ENCODE measurements around the gene IFIT3.

Gene IFIT3

GRCh38 chr10:89357975-89358374 is 30.2 kb downstream of the IFIT3 start:
- no peak for DNase-seq (ENCODE audit: low spot score)

DNA sequence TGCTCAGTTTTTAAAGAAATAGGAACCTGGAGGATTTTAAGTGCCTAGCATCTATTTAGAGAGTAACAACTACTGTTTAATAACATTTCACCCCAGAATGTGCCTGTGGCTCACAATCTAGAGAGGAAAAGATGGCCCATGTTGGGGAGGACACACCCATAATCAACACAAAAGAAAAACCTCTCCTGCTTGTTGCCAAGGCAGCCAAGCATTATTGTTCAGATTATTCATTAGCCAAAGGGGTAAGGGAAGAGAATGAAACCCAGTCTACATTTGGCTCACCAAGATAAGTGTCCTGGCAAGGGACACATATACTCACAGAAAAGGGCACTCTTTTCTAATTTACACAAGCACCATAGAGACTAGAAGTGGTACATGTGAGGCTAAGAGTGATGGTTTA is 32.4 kb downstream of the IFIT3 start:
- DNase-seq (ENCODE audit: low spot score) = no peak

DNA sequence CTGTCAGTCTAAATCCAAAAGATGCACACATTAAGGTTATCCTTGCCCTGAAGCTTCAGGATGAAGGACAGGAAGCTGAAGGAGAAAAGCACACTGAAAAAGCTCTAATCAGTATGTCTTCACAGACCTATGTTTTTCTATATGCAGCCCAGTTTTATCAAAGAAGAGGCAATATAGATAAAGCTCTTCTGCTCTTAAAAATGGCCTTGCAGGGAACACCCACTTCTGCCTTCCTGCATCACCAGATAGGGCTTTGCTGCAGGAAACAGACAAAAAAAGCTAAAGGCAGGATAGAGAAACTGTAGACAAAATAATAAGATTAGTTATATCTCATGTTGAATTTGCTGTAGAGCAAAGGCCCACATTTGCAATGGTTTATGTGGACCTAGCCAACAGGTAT is 35.1 kb downstream of the IFIT3 start:
- DNase-seq (ENCODE audit: low spot score) = no peak

DNA sequence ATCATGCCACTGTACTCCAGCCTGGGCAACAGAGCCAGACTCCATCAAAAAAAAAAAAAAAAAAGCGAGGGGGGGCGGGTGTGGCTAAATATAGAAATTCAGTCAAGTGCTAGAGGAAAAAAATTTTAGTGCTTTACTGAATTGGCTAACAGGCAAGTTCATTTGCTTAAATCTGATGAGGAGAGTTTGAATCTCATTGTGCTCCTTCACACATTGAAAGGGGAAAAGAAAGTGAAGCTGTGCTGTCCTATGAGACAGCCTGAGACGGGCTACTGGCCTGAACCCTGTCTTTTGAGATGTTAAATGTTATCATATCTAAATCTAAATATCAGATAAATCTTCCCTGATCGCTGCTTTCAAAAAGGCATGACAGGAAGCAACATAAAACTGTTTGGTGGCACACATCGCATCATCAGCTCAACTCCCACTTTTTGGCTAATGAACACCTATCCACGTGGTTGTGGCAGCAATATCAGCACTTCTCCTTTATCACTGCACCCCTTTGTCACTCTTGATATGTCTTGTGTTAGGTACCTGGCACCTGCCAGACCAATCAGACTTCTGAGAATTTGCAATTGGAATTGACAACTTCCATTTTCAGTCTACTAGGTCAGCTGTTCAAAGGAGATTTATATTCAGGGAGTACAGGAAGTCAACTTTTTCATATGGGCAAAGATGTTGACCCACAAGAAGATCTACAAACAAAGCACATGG is 36.1 kb downstream of the IFIT3 start:
- DNase-seq (ENCODE audit: low spot score) = no peak

DNA sequence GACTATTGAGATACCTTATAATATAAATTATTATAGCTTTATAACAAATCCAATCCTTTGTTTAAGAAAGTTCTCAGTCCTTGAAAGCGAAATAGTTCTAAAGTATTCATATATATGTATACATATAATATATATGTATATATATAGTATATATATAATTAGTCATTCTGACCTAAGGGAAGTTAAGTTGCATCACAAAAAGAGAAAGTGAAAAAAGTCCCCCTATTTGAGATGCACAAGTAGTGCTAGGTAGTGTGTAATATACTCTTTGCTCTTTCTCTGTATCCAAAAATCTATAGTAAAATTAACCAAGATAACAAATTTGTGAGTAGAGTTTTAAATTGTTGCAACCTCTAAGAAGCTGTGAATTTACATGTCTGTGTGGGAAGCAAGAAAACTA is 36.7 kb downstream of the IFIT3 start:
- no peak for DNase-seq (ENCODE audit: low spot score)

- no peak for DNase-seq (ENCODE audit: low spot score)
These were observed 39.7 kb downstream of the IFIT3 start for GRCh38 chr10:89367529-89367928.

DNA sequence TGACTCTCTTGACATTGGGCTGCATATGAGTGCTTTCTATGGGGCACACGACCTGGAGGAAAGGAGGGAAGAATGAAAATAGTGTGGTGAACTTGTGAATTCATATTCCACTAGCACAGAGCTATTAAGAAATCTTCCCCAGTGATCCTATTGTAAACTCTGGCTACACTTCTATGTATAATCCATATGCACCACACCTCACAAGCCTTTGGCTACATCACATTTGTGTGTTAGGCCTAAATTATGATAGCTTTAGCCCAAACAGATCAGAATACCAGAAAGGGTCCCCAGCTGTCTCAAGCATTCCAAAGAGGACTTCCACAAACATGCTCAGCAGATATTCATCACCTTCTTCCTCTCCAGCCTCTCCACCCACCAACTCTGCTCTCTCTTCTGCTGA is 40.3 kb downstream of the IFIT3 start:
- DNase-seq (ENCODE audit: low spot score) = no peak

DNA sequence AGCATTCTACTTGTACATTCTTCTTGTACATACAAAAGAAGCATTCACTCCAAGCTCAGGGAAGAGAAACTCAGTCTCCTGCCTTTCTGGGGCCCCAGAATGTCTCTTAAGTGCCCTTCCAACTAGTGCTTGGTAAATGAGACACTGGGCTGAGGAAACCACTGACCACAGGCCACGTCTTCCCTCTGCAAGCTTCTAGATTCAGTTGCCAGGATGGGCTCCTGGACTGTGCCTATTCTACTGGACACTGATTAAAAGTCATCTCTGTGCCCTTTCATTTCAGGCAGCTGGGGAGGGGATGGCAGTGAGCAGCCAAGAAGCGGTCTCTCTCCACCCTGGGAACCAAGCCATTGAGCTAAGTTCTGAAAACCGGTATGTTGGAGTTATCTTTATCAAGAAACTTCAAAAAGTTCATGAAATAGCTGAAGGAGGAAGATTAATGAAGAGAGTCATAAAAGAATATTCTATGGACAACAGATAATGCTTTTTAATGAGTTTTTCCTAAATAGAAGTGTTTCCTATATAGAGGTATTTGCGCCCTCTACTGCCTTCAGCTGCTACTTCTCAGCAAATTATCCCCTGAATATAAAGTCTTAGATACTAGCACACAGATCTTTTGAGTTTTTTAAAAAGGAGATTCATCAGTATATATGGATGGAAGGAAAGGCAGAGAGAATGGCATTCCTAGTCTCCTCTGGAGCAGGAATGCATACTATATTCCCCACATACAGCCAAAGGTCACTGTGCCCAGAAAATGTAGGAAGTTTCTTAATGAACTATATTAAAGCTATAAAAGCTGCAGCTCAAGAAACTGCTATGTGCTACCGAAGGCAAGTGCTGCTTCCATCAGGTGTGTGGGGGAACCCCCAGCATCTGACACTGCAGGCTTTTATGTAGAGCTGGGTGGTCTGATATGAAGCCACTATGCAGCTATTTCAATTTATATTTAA is 41.6 kb downstream of the IFIT3 start:
- peak; percentile 86 for DNase-seq (ENCODE audit: low spot score)

GRCh38 chr10:89371079-89371478 is 43.3 kb downstream of the IFIT3 start:
- DNase-seq (ENCODE audit: low spot score) = no peak

GRCh38 chr10:89371987-89372386 is 44.2 kb downstream of the IFIT3 start:
- no peak for DNase-seq (ENCODE audit: low spot score)

DNA sequence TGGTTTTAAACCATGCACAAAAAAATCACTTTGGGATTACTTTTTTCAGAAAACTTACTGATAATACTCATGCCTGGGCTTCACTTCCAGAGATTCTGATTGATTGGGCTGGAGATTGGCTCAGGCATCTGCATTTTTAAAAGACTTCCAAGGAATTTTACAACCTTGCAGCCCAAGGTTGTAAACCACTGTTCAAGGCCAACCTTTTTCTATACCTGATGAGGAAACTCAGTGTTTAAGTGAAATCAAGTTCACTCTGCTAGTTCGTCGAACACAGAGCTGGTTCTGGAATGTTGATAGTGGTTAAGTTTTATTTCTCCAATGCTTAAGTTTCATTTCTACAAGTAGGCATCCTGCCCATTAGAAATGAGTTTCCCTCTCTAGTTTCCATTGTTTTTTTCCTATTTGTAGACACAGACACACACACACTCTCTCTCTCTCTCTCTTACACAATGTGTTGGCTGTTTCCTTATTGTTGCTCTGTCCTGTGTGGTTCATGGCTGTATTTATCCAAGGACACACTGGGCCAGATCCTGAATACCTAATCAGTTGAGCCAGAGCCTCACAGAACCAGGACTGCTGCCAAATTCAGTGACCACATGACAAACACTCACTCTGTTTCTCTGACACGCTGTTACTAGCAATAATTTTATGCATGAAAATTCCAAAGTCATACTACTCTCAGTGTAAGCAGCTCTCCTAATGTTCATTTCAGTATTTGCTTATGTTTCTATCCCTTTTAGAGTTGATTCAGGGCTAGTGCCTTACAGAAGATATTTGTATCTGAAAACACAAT is 46.3 kb downstream of the IFIT3 start:
- peak; percentile 100 for DNase-seq (ENCODE audit: low spot score)

DNA sequence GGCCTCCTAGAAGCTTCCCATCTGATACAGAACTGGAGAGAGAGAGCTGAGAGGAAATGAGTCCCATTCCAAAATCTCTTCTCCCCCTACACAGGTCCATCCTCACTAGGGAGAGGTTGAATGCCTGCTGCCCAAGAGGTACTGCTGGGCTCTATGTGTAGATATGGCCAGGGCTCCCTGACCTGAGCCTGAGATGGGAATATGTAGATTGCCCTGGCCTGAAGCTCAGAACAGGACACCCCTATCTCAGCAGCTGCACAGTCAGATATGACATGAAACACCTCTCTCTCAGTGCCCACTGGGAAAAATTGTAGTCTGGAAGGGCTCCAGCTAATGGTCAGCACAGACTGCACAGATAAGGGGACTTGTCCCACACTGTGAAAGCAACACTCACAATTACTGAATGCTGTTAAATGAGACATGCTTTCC is 46.9 kb downstream of the IFIT3 start:
- no peak for DNase-seq (ENCODE audit: low spot score)

GRCh38 chr10:89377705-89378637 is 50.2 kb downstream of the IFIT3 start, which contains the start of gene IFIT1B:
IFIT1B (plus strand) TSS chr10:89378056; CDS start chr10:89378136, 80 bp downstream.
- DNase-seq (ENCODE audit: low spot score) = no peak

DNA sequence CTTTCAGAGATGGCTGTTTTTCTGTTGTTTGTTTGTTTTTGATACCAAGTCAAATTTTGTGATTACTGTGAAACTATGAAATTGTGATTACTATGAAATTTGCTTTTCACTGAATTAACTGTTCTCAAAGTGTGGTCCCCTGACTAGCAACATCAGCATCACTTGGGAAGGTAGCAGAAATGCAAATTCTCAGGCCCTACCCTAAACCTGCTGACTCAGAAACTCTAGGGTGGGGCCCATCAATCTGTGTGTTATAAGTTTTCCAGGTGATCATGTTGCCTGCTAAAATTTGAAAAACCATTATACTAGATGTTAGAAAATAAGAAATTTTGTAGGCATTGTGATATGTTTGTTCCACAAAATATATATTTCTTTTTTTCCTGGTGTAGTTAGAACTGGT is 51.3 kb downstream of the IFIT3 start:
- no peak for DNase-seq (ENCODE audit: low spot score)

- DNase-seq (ENCODE audit: low spot score) = no peak
These were observed 55.0 kb downstream of the IFIT3 start for GRCh38 chr10:89382757-89383156.

GRCh38 chr10:89384474-89385340 is 56.9 kb downstream of the IFIT3 start:
- peak; percentile 71 for DNase-seq (ENCODE audit: low spot score)

- no peak for DNase-seq (ENCODE audit: low spot score)
These were observed 61.0 kb downstream of the IFIT3 start for GRCh38 chr10:89388806-89389205.

DNA sequence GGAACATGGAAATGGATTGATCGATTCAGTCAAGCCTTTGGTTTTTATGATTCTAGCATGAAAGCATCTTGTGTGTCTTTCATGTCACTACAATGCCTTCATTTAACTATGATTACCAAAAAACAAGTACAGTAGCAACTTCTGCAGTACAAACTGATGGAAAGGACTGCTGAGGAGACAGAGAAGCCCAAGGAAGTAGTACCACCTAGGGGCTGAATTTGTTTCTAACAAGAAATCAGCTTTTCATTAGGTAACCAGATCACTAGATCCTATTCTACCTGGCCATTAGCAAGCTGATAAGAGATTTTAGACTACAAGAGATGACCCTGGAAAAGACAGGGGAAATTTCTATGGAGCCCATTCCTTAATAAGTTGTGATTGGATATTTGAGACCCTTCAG is 61.5 kb downstream of the IFIT3 start:
- peak; percentile 89 for DNase-seq (ENCODE audit: low spot score)
